DMS53 treated with DMSO at 0.1 percent for 48 hours (cell line): ENCODE data around the gene LETMD1.

Source experiments
- DNase-seq: peaks from one replicate; lab custom pipeline; 2025; ENCODE audit not compliant: unreplicated experiment; lab: John Stamatoyannopoulos, UW

LETMD1 gene

GRCh38 chr12:51025836-51026638 lies 22.1 kb upstream of the LETMD1 start, which contains the start of gene SLC11A2:
TSS of gene SLC11A2 (minus strand) at chr12:51026384. CDS start at chr12:51010728, 15,656 bp downstream.
- peak; percentile 92 for DNase-seq

- no peak for DNase-seq
These were observed 20.7 kb upstream of the LETMD1 start for GRCh38 chr12:51027342-51027835.

- DNase-seq = peak; percentile 23
These were observed 19.9 kb upstream of the LETMD1 start for GRCh38 chr12:51028126-51028812.

GRCh38 chr12:51028813-51029150 lies 19.3 kb upstream of the LETMD1 start:
- no peak for DNase-seq

DNA sequence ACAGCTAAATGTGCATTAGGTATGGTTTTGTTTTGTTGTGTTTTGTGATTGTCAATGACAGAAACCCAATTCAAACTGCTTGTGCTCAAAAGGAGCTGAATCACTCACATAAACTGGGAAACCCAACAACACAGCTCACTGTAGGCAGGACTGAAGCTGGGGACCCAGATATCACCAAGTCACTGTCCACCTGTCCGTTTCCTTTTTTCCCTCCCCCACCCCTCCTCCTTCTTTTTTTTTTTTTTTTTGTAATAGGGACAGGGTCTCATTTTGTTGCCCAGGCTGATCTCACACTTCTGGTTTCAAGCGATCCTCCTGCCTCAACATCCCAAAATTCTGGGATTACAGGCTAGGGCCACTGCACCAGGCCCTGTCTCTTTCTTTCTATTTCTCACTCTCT lies 15.1 kb upstream of the LETMD1 start:
- DNase-seq = no peak

- DNase-seq = no peak
These were observed 14.6 kb upstream of the LETMD1 start for GRCh38 chr12:51033457-51034089.

- no peak for DNase-seq
These were observed 11.8 kb upstream of the LETMD1 start for GRCh38 chr12:51036279-51036678.

GRCh38 chr12:51048661-51049251 lies 629 bp downstream of the LETMD1 start:
- peak; percentile 24 for DNase-seq

GRCh38 chr12:51049525-51049924 lies 1.4 kb downstream of the LETMD1 start:
- DNase-seq = no peak

DNA sequence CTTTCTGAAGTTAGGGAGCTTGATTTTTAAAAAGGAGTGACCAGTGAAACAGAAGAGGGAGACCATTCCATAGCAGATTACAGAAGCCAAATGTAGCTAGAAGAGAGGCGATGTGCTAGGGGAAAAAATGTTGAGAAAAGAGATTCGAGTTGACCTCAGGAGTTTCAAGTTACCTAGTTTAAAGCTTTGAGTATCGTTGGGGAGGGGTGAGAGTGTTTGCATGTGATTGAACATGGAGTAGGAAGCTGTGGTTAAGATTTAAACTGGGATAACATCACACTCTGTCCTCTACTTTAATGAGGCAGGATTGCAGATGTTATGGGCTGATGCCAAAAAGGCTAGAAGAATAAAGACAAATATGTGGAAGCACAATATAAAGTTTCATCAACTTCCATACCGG lies 3.7 kb downstream of the LETMD1 start:
- DNase-seq = no peak

- no peak for DNase-seq
These were observed 6.9 kb downstream of the LETMD1 start for GRCh38 chr12:51055060-51055459.

DNA sequence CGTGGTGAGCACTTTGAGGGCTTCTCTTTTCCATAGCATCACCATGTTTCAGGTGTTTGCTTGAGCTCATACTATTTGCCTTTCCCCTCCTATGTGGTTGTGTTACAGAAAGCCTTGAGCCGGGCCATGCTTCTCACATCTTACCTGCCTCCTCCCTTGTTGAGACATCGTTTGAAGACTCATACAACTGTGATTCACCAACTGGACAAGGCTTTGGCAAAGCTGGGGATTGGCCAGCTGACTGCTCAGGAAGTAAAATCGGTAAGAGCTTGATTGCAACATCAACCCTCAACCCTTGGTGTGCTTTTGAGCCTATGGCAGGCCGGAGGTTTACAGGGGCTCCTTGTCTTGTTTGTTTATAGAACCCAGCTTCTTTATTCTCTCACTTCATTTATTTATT lies 8.1 kb downstream of the LETMD1 start:
- DNase-seq = no peak

- DNase-seq = no peak
These were observed 11.0 kb downstream of the LETMD1 start for GRCh38 chr12:51059086-51059485.

GRCh38 chr12:51062631-51063397 lies 14.7 kb downstream of the LETMD1 start:
- DNase-seq = no peak

- DNase-seq = no peak
These were observed 17.4 kb downstream of the LETMD1 start for GRCh38 chr12:51065530-51065929.

DNA sequence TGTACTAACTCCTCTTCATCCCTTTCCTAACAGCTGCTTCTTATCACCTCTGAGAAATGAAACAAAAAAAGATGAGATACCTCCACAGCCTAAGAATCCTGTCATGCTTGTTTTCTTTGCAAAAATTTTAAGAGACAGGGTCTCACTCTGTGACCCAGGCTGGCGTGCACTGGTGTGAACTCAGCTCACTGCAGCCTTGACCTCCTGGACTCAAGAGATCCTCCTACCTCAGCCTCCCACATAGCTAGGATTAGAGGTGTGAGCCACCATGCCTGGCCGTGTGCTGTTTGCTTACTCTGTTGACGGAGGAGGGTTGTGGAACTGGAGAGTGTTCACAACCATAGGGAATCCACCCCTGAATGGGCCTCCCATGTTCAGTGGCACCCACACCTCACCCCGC lies 19.1 kb downstream of the LETMD1 start:
- DNase-seq = no peak

GRCh38 chr12:51067771-51068170 lies 19.6 kb downstream of the LETMD1 start:
- DNase-seq = no peak

- no peak for DNase-seq
These were observed 21.9 kb downstream of the LETMD1 start for GRCh38 chr12:51070004-51070403.

DNA sequence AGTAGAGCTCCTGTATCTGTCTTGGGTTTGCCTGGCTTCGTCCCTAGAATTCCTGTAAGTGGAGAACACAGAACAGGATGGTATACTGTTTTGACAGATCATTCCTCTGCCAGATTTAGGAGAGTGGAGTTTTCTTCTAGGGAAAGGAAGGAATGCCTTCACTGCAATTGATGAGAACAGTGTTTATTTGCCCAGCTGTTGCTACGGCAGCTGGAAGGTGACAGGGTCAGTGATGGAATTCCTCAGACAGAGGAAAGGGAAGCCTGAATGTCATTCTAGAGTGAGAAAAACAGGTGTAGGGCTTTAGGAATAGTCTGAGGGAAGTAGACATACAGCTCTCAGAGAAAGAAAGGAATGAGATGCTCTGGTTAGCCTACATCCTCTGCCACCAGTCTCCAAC lies 23.5 kb downstream of the LETMD1 start:
- DNase-seq = no peak

- DNase-seq = no peak
These were observed 27.3 kb downstream of the LETMD1 start for GRCh38 chr12:51075390-51075789.
